GM19468 (cell line): ENCODE measurements around the gene SHOC2.
"Not testable (repeated sequence)": the region's sequence is repeated elsewhere in the genome, so short reads cannot be mapped to it uniquely, and the experiment has no call there.

Experiments used
- ATAC-seq: cut with Tn5 transposase; IDR thresholded peaks from one replicate; pipeline ENCODE4 v1.9.1; 2021; ENCODE audit warnings: mild to moderate bottlenecking, moderate library complexity, moderate number of reproducible peaks; ENCODE audit not compliant: unreplicated experiment; ENCODE audit errors: extremely low read depth

The SHOC2 gene

GRCh38 chr10:110900983-110901382, 18.4 kb upstream of the SHOC2 start:
- ATAC-seq, result no peak

GRCh38 chr10:110901954-110902819, 17.2 kb upstream of the SHOC2 start:
- no peak for ATAC-seq

- no peak for ATAC-seq
Measured at GRCh38 chr10:110903280-110904278, 15.8 kb upstream of the SHOC2 start.

- ATAC-seq, result no peak
Measured at GRCh38 chr10:110910138-110910537, 9.3 kb upstream of the SHOC2 start.

- no peak for ATAC-seq
Measured at GRCh38 chr10:110912374-110912773, 7.0 kb upstream of the SHOC2 start.

- ATAC-seq, result no peak
Measured at GRCh38 chr10:110914431-110914830, 5.0 kb upstream of the SHOC2 start.

- ATAC-seq, result no peak
Measured at GRCh38 chr10:110915035-110915434, 4.4 kb upstream of the SHOC2 start.

- ATAC-seq, result not testable (repeated sequence)
Measured at GRCh38 chr10:110915600-110915999, 3.8 kb upstream of the SHOC2 start.

- no peak for ATAC-seq
Measured at GRCh38 chr10:110916554-110917346, 2.7 kb upstream of the SHOC2 start.

GRCh38 chr10:110918269-110918642, 1.1 kb upstream of the SHOC2 start:
- ATAC-seq, result no peak

- ATAC-seq, result peak; percentile 90
Measured at GRCh38 chr10:110918643-110919348, 608 bp upstream of the SHOC2 start, which contains the start of gene BBIP1. BBIP1 (minus strand) TSS chr10:110919180; CDS start chr10:110918157, 1,023 bp downstream.

GRCh38 chr10:110919971-110920881, 822 bp downstream of the SHOC2 start:
- peak; percentile 8 for ATAC-seq

GRCh38 chr10:110923856-110924493, 4.6 kb downstream of the SHOC2 start:
- no peak for ATAC-seq

GRCh38 chr10:110927461-110927860, 8.1 kb downstream of the SHOC2 start:
- no peak for ATAC-seq

GRCh38 chr10:110931769-110932381, 12.5 kb downstream of the SHOC2 start:
- ATAC-seq, result no peak

GRCh38 chr10:110932505-110933180, 13.2 kb downstream of the SHOC2 start:
- ATAC-seq, result no peak

GRCh38 chr10:110936757-110937156, 17.4 kb downstream of the SHOC2 start:
- no peak for ATAC-seq
